Nephron progenitor cell (in vitro differentiated cells): ENCODE results near the gene P2RX5.

ENCODE experiments used
- DNase-seq: peaks from one replicate; pipeline ENCODE4 v3.0.0; 2021
- H3K27ac Mint-ChIP-seq: 2 replicates; pipeline ENCODE4 v1.8.0; 2021; ENCODE audit warnings: mild to moderate bottlenecking, moderate library complexity, mixed read lengths
- H3K27me3 Mint-ChIP-seq: 2 replicates; pipeline ENCODE4 v1.8.0; 2021; ENCODE audit warnings: mild to moderate bottlenecking, low read depth, mixed read lengths; ENCODE audit not compliant: poor library complexity
- H3K36me3 Mint-ChIP-seq: 2 replicates; pipeline ENCODE4 v1.8.0; 2021; ENCODE audit warnings: low read depth, mixed read lengths
- H3K4me1 Mint-ChIP-seq: 2 replicates; pipeline ENCODE4 v1.8.0; 2021; ENCODE audit warnings: mixed read lengths
- H3K4me3 Mint-ChIP-seq: 2 replicates; pipeline ENCODE4 v1.8.0; 2021; ENCODE audit warnings: mild to moderate bottlenecking, moderate library complexity, mixed read lengths
- H3K9me3 Mint-ChIP-seq: 2 replicates; pipeline ENCODE4 v1.8.0; 2021; ENCODE audit warnings: mild to moderate bottlenecking, moderate library complexity, mixed read lengths
- CTCF ChIP-seq: fragments of 200-600 bp; sonication (generic); IDR thresholded peaks from 2 replicates; pipeline ENCODE4 v1.5.0; 2021; ENCODE audit warnings: antibody characterized with exemption

Gene P2RX5, protein sequence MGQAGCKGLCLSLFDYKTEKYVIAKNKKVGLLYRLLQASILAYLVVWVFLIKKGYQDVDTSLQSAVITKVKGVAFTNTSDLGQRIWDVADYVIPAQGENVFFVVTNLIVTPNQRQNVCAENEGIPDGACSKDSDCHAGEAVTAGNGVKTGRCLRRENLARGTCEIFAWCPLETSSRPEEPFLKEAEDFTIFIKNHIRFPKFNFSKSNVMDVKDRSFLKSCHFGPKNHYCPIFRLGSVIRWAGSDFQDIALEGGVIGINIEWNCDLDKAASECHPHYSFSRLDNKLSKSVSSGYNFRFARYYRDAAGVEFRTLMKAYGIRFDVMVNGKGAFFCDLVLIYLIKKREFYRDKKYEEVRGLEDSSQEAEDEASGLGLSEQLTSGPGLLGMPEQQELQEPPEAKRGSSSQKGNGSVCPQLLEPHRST

DNA sequence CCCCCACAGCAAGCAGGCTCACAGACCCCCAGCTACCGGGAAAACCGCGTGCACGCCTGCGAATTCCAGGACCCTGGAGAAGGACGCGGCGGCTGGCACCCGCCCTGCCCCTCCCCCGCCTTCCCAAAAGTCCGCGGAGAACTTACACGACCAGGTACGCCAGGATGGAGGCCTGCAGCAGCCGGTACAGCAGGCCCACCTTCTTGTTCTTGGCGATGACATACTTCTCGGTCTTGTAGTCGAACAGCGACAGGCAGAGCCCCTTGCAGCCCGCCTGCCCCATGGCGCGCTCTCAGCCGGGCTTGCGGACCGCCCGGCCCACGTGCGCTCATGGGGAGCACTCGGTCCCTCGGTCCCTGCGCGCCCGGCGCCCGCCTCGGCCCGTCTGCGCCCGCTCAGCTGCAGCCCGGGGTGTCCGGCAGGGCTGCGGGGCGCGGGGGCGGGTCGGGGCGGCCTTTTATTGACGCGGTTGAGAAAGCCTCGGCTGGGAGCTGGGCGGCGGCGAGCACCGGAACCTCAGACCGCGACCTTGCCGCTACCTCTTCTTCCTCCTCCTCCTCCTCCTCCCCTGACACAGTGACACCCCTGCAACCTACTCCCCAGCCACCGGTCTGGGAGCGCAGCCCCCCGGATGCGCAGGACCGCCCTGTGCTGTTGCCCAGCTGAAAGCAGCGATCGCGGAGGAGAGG is at the start of gene P2RX5:
Gene P2RX5 (minus strand): TSS at position 433 of the 689 bp plus-strand sequence. CDS start 150 bp downstream, at position 283.
- H3K4me1 Mint-ChIP-seq, result peaks cover 12% of the 10 kb centered on the region
- H3K4me3 Mint-ChIP-seq, result peak within 1 kb of the TSS; percentile 78
- peaks cover 72% of the 10 kb centered on the region for H3K27me3 Mint-ChIP-seq
- peaks cover 24% of the 10 kb centered on the region for H3K9me3 Mint-ChIP-seq
- H3K27ac Mint-ChIP-seq, result no peak within 1 kb of the TSS
- DNase-seq, result peak; percentile 70
- H3K36me3 Mint-ChIP-seq, result no peaks in the 10 kb centered on the region
- no peak for TF ChIP-seq CTCF

GRCh38 chr17:3745071-3745470 is 49.1 kb upstream of the P2RX5 start:
- TF ChIP-seq CTCF, result no peak
- H3K9me3 Mint-ChIP-seq, result no peaks in the 10 kb centered on the region
- H3K36me3 Mint-ChIP-seq, result no peaks in the 10 kb centered on the region
- H3K4me3 Mint-ChIP-seq, result no peak overlapping the region
- peaks cover 11% of the 10 kb centered on the region for H3K27me3 Mint-ChIP-seq
- no peak for DNase-seq
- peaks cover 17% of the 10 kb centered on the region for H3K4me1 Mint-ChIP-seq
- H3K27ac Mint-ChIP-seq, result no peak overlapping the region

DNA sequence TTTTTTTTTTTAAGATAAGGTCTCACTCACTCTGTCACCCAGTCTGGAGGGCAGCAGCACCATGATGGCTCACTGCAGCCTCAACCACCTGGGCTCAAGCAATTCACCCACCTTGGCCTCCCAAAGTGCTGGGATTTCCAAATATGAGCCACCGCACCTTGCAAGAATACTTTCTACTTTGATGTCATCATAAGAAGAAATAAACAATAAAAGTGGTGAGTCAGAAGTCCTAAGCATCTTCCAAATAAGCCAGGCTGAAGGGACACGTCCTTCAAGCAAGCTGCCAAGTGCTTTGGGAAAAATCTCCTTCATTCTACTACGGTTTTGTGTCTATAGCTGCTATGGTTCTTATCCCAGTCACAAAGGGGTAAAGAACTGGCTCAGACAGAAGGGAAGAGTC is 48.1 kb upstream of the P2RX5 start:
- Mint-ChIP-seq H3K27me3 (peaks cover 16% of the 10 kb centered on the region), H3K36me3 (no peaks in the 10 kb centered on the region), H3K4me3 (no peak overlapping the region), H3K27ac (no peak overlapping the region), H3K4me1 (peaks cover 25% of the 10 kb centered on the region), H3K9me3 (no peaks in the 10 kb centered on the region)
- no peak for DNase-seq
- TF ChIP-seq CTCF, result no peak

DNA sequence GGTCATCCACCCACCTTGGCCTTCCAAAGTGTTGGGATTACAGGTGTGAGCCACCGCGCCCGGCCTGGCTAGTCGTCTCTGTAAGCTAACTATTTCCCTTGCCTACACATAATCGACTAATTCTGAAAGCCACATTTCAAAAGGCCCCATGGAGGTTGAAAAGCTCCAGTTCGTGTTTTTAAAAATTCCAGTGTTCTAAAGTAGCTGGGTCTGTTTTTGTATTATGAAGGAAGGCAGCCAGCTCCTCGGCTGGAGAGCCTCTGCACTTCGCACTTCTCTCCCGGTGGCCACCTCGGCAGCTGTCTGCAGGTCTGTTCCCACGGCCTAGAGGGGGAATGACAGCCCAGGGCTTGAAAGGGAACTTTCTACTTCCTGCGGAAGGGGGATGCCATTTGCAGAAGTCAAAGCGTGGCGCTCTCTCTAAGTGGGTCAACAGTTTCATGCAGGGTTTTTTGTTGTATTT is 44.7 kb upstream of the P2RX5 start:
- no peak overlapping the region for H3K4me3 Mint-ChIP-seq
- no peaks in the 10 kb centered on the region for H3K36me3 Mint-ChIP-seq
- peaks cover 22% of the 10 kb centered on the region for H3K27me3 Mint-ChIP-seq
- no peaks in the 10 kb centered on the region for H3K9me3 Mint-ChIP-seq
- no peak for TF ChIP-seq CTCF
- H3K4me1 Mint-ChIP-seq, result peaks cover 25% of the 10 kb centered on the region
- no peak for DNase-seq
- no peak overlapping the region for H3K27ac Mint-ChIP-seq

DNA sequence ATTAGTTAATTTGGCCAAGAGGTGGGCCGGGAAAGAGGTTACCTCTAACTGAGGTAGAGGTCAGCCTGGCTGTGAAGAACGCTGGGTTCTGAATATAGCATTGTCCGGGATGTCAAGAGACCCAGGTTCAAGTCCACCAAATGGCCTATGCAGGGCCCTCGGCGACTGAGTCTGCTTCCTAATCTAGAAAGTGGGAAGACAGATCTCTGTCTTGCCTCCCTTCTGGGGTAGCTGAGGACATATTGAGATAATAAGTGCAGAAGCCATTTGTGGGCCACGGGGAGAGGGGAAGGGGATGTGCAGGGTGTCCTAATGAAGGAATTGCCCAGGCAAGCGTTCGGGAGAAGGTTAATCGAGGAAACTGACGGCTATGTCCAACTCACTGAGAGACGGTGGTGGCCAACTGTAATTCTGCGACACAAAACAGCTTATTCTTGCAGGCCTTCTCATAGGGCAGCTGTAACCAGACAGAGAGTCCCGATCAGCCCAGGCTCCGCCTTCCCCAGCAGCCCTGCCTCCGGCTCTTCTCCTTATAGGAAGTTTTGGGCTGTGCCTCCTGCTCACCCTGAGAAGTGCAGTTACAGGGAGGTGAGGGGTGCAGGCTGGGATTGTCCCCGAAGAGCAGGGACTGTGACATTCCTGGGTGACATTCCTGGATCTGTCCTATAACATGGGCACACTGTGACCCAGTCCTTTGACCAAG is 43.6 kb upstream of the P2RX5 start:
- no peak for TF ChIP-seq CTCF
- DNase-seq, result no peak
- Mint-ChIP-seq H3K27me3 (peaks cover 22% of the 10 kb centered on the region), H3K4me3 (no peak overlapping the region), H3K36me3 (no peaks in the 10 kb centered on the region), H3K4me1 (peaks cover 25% of the 10 kb centered on the region), H3K27ac (peak overlapping the region; percentile 46), H3K9me3 (no peaks in the 10 kb centered on the region)
